GM18858 (cell line): ENCODE data around the gene GAST.
A peak's percentile ranks its signal among the peaks of the same experiment; 100 is the strongest.
"Not testable (repeated sequence)": the region's sequence is repeated elsewhere in the genome, so short reads cannot be mapped to it uniquely, and the experiment has no call there.

Source experiments
- ATAC-seq: cut with Tn5 transposase; IDR thresholded peaks from one replicate; pipeline ENCODE4 v1.9.1; 2021; ENCODE audit not compliant: unreplicated experiment

GAST gene

DNA sequence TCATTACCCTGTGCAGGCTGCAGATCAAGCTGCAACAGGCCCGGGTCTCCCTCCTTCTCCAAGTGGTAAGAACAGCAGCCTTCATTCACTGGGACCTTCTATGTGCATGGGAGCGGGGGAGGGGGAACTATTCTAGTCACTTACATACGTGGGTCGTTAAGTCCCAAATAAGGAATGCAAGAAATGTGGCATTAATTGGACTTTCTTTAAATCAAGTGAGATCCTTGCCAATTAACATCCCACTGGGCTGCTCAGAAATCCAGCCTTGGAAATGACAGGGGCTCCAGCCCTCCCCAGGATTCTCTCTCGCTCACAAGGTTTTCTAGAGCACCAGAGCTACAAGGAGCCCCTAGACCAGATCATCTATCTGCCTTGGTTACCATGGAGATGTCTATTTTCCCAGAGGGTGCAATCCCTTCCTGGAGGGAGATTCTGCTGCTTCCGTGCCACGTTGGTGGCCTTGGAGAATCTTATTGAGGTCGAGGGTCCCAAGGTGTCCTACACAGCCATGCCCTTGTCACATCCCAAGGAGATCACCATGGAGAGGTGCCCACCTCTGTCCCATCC lies 28.6 kb upstream of the GAST start:
- no peak for ATAC-seq

DNA sequence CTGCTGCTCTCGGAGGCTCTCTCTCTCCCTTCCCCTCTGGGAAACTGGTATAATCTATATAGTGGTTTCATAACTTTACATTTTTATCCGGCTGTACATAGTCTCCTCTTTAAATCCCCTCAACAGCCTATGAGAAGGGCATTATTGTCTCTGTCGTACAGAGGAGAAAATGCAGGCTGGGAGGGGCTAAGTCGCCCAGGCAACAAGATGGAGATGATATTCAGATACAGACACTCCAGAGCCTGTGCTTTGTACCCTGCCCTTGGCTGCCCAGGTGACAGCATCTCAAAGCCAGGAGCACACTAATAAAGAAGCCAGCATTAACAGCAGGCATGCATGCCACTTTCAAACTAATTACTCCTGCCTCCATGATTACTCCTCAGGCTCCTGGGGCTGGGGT lies 28.1 kb upstream of the GAST start:
- no peak for ATAC-seq

DNA sequence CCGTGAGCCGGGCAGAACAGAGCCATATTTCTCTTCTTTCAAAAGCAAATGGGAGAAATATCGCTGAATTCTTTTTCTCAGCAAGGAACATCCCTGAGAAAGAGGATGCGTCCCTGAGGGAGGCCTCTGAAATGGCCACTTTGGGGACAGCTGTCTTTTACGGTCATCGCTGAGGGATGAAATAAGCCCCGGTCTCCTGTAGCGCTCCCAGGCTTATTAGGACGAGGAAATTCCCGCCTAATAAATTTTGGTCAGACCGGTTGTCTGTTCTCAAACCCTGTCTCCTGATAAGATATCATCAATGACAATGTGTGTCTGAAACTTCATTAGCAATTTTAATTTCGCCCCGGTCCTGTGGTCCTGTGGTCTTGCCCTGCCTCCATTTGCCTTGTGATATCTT lies 26.4 kb upstream of the GAST start:
- not testable (repeated sequence) for ATAC-seq

DNA sequence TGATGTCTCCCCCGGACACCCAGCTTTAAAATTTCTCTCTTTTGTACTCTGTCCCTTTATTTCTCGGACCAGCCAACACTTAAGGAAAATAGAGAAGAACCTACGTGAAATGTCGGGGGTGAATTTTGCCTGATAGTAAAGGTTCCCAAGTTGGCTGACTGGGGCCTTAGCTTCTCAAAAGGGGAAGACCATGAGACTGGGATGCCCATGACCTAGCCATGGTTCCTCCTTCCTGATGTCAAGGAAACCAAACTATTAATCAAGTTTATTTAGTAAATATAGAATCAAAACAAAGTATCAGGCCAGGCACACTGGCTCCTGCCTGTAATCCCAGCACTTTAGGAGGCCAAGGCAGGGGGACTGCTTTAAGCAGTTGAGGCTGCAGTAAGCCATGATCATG lies 25.9 kb upstream of the GAST start:
- ATAC-seq = no peak

DNA sequence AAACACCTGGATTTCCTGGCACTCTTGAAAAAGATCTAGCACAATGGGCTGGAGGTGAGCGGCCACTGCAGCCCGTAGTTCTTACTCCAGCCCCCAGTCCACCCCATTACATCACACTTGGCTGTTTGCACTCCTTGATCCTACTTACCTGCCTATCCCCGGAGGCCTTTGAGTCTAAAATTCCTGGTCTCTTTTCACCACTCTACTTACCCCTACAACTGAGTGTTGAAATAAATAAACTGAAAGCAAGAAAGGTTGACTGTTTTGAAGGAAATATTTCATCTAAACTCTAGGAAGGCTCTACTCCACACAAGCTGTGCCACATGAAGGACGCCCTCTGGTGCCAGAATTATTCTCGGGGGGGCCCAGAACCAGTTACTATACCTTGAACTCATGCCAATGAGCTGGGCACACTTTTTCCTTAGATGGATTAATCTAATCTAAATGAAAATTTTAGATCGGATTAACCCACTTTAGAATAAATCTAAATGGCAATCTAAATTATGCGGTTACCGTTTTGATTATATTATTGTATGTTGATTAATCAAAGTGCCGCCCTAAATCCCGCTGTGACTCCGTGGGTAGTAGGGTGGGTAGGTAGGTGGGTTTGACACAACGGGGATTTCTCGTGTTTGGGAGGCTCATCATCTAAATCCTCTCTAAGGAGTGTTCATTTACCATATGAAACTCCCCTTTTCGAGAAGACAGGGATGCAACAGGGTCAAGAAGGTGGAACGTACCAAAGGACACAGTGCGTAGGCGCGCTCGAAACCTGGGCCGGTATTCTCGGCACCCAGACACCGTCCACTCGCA lies 24.1 kb upstream of the GAST start:
- ATAC-seq = no peak

DNA sequence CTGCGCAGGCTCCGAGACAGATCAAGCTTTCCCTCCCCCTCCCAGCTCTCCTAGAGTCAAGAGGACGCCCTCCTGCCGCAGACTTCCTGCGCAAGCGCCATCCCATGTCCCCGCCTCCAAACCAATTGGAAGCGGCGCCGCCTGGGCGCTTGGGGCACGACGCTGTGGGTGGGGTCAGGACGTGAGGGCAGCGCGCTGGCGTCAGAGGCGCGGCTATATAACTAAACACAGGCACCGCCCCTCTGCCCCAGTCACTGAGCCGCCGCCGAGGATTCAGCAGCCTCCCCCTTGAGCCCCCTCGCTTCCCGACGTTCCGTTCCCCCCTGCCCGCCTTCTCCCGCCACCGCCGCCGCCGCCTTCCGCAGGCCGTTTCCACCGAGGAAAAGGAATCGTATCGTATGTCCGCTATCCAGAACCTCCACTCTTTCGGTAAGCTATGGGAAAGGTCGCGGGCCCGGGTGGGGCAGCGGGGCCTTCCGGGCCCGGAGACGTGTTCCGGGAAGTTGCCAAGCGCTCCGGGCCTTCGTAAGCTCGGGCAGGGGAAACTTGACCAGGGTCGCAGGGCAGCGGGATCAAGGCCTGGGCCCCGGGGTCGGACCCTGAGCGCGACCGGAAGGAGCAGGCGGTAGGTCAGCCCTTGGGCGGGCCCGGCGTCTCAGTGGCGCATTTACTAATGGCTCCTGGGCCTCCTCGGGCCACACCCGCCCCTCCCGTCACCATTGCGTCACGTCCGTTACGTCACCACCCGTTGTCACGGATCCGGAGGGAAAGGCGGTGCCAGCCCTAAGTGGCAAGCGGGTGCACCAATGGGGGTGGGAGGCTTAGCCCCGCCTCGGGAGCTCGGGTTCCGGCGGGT lies 23.3 kb upstream of the GAST start, which contains the start of gene EIF1:
TSS of gene EIF1 (plus strand) at position 245 of the 856 bp plus-strand sequence. CDS start at position 399, 154 bp downstream.
- peak; percentile 56 for ATAC-seq

DNA sequence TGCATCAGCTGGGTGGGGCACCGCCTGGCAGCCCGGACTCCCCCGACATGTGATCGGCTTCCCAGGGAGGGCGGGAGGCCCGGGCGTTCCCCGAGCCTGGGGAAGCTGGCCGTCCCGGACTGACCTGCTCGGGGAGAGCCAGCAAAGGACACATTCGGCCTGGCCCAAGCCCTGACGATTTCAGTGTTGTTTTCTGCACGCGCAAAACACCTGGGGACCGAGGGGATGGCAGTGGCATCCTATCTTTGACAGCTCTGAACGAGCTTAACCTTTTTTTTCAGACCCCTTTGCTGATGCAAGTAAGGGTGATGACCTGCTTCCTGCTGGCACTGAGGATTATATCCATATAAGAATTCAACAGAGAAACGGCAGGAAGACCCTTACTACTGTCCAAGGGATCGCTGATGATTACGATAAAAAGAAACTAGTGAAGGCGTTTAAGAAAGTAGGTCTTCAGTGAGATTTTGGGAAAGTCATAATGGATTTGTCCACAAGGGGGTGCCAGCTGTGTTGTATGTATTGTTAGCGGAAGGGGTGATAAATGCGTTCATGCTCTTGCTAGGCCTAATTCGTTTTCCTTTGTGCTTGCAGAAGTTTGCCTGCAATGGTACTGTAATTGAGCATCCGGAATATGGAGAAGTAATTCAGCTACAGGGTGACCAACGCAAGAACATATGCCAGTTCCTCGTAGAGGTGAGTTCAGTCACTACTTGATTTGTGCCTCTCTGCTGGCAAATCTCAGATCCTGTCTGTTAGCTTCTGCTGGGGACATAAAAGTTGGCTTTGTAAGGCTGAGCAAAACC lies 22.4 kb upstream of the GAST start:
- ATAC-seq = no peak

DNA sequence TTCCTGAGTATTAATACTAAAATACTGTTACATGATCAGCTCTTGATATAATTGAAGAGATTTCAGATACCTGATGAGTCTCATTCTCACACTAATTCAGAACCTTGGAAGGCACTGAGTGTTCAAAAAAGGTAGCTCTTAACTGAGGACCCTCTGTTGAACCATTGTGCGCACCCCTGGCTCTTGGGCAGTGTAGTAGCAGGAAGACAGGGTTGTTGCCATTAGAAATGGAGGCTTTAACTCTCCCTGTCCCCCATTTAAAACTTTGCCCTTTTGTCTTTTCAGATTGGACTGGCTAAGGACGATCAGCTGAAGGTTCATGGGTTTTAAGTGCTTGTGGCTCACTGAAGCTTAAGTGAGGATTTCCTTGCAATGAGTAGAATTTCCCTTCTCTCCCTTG lies 21.6 kb upstream of the GAST start:
- ATAC-seq = no peak

DNA sequence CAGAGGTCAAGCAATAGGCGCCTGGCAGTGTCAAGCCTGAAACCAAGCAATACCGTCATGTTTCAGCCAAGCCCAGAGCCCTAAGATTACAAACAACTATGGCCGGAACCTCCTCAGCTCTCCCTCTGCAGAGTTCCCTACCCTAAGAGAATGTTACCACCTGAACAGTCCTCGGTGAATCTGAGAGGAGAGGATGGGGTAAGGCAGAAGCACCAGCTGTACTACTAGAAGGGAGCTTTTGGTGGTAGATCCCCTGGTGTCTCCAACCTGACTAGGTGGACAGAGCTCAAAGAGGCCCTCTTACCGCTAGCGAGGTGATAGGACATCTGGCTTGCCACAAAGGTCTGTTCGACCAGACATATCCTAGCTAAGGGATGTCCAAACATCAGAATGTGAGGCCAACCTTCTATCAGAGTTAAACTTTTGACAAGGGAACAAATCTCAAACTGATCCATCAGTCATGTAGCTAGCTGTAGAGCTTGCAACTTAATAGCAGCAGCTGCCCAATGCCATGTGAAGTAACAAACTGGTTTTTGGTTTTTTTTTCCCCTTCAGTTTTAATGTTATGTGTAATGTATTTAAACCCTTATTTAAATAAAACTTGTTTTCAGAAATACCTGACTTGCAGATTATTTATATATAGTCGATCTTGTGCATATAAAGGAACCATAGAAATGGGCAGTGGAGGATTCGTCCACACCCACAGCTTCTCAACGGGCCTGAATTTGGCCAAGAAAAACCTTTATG lies 20.9 kb upstream of the GAST start:
- ATAC-seq = no peak

DNA sequence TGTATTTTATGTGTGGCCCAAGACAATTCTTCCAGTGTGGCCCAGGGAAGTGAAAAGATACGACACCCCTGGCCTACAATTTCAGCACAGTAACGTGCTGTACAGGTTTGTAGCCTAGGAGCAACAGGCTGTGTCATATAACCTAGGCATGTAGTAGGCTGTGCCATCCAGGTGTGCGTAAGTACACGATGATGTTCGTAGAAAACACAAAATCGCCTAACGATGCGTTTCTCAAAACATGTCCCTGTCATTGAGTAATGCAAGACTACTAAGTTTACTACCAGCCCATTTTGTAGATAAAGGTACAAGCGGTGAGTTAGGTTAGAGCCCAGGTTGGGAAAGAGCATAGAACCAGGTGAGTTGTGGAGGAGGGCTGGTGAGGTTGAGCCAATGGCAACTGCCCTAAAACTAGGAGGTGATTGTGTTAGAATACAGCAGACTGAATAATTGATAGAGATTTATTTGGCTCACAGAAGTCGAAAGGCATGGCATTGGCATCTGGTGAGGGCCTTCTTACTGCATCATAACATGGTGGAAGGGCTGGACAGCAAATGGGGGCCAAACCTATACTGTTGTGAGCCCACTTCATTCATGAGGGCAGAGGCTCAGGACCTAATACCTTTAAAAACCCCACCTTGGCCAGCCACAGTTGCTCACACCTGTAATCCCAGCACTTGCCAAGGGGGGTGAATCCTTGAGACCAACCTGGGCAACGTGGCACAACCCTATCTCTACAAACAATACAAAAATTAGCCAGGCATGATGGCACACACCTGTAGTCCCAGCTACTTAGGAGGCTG lies 19.2 kb upstream of the GAST start:
- ATAC-seq = no peak

DNA sequence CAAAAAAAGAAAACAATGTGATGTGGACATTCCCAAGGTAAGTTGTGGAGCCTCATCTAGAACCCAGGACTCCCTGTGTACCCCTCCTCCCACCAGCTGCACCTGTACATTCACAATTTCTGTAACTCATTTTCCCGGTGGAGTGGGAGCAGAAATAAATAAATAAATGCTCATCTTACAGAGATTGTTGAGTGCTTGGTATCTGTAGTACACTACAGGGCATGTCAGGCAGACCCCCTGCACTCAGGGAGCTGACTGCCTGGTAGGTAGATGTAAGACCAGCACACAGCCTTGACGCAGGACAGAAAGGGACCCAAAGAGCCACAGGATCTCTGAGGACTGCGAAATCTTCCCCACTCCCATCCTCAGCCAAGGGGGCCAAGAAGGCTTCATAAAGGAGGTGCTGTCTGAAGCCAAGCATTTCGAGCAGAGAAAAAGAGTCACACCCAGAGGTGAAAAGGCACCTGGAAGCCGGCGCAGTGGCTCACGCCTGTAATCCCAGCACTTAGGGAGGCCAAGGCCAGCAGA lies 16.9 kb upstream of the GAST start:
- no peak for ATAC-seq

DNA sequence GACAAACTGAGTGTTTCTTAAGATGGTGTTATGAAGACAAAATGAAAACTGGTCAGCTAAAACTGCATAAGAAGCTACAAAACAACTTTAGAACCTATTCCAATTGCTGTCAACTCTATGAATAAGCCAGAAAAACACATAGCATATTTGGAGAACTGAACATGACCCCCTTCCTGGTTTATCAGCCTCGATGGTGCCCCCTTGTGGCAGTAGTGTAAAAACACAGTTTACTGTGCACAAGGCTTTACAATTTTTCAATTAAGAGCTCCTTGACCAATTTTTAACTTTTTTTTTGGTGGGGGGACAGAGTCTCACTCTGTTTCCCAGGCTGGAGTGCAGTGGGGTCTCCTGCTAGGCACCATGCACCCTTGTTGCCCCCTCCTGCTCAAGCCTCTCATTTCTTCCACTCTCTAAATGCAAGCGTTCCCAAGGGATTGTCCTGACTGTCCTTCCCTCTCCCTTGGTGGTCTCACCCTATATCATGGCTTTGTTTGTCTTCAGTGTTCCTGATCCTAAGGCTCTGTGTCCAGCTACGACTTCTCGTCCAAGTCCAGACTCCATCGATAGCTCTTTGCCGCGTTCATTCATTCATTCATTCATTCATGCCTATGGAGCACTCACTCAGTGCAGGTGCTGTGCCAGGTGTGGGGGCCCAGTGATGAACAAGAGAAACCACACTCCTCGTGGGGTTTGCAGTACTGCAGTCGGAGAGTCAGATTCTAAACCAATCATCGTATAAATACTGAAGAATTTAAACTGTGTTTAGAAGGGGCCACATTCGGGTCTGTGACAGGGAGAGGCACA lies 16.0 kb upstream of the GAST start:
- ATAC-seq = no peak

DNA sequence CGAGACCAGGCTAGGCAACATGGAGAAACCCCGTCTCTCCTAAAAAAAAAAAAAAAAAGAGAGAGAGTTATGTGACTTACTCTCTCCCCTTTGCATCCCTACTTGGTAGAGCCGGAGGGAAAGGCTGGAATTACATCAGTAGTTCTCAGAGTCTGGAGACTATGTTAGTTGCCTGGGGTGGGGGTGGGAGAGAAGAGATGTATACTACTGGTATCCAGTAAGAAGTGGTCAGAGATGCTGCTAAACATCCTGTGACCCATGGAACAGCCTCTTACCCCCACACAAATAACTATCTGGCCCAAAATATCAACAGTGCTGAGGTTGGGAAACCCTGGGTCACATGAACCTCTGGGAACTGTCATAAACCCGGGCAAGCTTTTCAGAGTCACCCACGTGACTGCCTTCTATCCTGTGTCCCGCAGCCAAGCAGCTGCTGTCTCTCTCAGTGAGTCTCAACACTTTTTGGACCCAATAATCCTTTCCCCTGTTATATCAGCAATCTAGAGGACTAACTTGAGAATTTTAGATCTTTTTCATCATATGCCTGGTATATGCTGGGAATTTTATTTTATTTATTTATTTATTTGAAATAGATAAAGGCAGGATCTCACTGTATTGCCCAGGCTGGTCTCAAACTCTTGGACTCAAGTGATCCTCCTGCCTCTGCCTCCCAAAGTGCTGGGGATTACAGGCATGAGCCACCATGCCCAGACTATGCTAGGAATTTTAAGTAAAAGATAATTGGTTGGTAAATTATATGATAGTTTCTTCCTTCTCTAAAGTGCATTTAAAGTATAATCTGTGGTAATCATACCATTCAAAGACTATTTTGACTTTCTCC lies 14.8 kb upstream of the GAST start:
- ATAC-seq = no peak

DNA sequence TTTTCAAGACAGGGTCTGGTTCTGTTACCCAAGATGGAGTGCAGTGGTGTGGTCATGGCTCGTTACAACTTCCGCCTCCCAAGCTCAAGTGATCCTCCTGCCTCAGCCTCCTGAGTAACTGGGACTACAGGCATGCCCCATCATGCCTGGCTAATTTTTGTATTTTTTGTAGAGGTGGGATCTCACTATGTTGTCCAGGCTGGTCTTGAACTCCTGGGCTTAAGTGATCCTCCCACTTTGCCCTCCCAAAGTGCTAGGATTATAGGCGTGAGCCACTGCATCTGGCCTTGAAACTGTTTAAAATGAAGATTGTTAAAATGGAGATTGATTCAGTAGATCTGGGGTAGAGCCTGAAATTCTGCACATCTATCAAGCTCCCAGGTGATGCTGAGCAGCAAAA lies 11.3 kb upstream of the GAST start:
- not testable (repeated sequence) for ATAC-seq

DNA sequence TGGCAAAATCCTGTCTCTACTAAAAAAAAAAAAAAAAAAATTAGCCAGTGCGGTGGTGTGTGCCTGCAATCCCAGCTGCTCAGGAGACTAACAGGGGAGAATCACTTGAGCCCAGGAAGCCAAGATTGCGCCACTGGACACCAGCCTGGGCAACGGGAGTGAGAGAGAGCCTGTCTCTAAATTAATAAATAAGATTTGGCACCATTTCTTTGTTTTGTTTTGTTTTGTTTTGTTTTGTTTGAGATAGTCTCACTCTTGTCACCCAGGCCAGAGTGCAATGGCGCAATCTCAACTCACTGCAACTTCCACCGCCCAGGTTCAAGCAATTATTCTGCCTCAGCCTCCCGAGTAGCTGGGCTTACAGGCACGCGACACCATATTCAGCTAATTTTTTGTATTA lies 9.4 kb upstream of the GAST start:
- ATAC-seq = no peak

DNA sequence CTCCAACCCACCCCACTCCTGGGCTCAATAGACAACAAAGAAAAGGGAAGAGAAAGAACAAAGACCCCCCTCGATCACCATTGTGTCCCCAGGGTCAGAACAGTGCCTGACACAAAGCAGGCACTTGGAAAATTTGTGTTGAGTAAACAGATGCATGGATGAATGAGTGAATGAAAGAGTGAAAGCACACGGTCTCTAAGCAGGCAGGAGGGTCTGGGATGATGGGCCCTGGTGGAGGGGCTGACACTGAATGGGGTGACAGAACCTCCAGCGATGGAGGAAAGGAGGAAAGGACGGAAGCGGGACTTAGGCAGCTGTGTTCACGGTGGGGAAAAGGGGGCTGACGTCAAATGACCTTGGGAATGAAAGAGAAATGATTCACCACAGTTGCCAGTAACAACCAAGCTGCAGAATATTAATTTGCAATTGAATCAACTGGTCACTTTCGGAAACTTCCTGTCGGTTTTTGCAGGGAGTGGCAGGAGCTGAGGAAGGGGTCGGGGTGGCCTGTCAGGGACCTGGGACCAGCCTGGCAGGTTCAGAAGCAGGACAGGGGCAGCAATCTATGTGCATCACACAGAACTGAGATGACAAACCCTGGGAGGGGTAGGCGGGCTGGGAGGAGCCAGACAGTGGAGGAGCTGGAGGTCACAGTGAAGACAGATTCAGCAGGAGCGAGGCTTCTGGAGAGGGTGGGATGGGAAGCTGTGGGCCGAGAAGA lies 6.7 kb upstream of the GAST start:
- ATAC-seq = no peak
